Islet of Langerhans (tissue), 1 donor: ENCODE results near the gene ZNF77.
"Not testable (repeated sequence)": the region's sequence is repeated elsewhere in the genome, so short reads cannot be mapped to it uniquely, and the experiment has no call there.

Source experiments
- FAIRE-seq: peaks from one replicate; lab custom pipeline; 2011; peaks lifted over from hg19 to GRCh38; lab: Jason Lieb, UNC

The ZNF77 gene

GRCh38 chr19:2917275-2918184 is 27.2 kb downstream of the ZNF77 start:
- no peak for FAIRE-seq

- FAIRE-seq: no peak
Measured at GRCh38 chr19:2912306-2912705, 32.5 kb downstream of the ZNF77 start.

GRCh38 chr19:2906631-2907195 is 38.1 kb downstream of the ZNF77 start:
- no peak for FAIRE-seq

- no peak for FAIRE-seq
Measured at GRCh38 chr19:2905918-2906519, 38.8 kb downstream of the ZNF77 start.

DNA sequence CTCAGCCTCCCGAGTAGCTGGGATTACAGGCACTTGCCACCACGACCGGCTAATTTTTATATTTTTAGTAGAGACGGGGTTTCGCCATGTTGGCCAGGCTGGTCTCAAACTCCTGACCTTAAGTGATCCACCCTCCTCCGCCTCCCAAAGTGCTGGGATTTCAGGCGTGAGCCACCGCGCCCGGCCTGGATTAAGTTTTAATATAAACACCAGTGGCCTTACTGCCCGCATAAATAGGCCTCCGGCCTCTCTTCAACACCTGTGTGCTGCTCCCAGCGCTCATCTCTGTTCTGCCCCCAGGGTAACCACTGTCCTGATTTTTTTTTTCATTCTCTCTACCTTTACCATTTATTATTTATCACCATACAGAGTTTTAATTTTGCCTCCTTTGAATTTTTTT is 41.4 kb downstream of the ZNF77 start:
- FAIRE-seq: not testable (repeated sequence)

DNA sequence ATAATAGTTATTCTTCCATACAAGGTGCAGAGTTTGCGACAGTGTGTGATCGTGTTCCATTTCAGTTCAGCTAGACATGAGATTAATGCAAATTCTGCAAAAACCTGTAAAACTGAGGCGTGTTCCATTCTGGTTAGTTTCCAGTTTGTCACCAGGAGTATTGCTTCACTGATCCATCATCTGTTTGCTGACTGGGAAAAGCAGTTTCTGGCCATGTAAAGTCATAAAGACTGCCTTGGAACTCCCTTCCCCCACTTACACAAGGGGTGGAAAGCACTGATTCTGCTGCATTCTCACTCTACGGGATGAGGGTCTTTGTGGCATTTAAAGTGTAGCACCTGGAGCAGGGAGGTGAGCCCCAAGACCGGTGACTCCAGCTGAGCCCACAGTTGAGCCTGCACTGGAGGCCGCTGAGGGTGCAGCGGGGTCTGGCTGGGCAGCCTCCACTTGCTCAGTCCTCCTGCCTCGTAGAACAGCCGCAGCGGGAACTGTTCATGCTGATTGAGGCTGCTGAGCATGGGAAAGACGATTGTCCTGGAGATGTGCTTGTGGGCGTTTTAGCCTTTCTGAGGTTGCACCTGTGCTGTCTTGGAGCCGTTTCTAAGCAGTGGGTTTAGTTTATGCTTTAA is 42.1 kb downstream of the ZNF77 start:
- no peak for FAIRE-seq

DNA sequence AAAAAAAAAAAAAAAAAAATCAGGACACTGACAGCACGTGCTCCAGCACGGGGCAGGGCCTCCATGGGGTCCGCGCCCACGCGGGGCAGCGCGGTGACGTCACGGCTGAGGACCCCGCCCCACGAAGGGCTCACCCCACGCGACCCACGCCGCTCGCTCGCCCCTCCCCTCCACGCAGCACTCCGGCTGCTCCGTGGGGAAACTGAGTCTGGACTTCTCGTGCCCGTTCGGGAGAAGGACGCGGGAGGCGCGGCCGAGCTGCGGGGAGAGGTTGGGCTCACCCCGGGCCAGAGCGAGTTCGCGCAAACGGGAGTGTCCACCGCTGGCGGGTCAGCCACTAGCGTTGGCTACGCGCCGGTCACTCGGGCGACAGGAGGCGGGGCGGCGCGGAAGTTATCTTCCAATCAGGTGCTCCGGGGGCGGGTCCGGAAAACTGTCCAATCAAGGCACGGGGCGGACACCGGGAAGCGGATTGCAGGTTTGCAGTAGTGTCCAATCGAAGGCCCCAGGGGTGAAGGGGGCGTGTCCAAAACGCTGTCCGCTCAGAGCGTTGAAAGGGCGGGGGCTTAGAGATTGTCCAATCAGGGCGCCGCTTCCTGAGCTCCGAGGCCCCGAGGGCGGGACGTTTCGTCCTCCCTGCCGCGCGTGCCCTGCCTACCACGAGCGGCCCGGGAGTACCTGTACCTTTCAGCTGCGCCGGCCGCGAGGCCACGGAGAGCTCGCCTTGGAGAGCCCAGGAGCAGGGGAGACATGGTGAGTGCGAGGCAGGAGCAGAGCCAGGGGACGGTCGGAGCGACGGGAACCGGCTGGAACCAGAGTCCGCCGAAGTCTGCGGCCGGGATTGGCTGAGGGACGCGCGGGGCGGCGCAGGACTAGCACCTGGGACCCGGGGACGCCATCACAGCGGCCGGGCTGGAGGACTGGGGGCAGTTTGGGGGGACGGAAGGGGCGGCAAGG is 44.2 kb downstream of the ZNF77 start, which contains the start of gene ZNF57:
Gene ZNF57, plus strand, starts transcription at position 633 of the 957 bp plus-strand sequence. Its CDS starts 118 bp downstream, at position 751.
- peak; percentile 82 for FAIRE-seq

- FAIRE-seq: no peak
Measured at GRCh38 chr19:2896694-2897093, 48.1 kb downstream of the ZNF77 start.

DNA sequence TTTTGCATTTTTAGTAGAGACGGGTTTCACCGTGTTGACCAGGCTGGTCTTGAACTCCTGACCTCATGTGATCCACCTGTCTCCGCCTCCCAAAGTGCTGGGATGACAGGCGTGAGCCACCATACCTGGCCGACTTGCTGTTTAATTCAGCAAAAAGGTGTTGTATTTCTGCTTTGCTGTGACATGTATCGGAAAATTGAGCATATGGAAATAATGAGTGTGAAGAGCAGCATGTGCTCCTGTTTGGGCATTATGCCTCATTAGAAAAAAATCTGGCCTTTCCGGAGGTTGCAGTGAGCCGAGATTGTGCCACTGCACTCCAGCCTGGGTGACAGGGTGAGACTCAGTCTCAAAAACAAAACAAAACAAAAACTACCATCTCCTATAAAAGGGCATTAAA is 54.2 kb downstream of the ZNF77 start:
- not testable (repeated sequence) for FAIRE-seq

DNA sequence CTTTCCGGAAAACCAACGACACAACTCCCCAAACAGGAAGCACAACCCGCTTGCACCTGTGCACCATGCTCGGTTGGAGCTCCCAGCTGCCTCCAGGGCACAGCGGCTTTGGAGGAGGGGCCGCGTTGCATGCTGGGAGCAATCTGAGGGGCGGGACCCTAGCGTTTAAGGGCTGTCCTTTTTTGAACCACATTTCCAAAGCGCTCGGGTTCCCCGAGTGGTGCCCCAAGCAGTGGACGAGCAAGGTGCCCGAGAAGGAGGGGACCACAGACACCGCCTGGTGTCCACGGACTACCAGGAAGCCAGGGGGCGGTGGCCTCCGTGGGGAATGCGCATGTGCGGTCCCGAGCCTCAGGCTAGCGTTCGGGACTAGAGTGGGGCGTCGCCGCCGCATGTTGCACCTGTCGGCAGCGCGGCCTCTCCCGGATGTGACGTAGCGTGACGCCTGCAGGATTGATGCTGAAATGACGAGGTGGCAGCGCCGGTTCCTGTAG is 56.0 kb downstream of the ZNF77 start:
- no peak for FAIRE-seq

- peak; percentile 90 for FAIRE-seq
Measured at GRCh38 chr19:2887391-2887914, 57.3 kb downstream of the ZNF77 start.

DNA sequence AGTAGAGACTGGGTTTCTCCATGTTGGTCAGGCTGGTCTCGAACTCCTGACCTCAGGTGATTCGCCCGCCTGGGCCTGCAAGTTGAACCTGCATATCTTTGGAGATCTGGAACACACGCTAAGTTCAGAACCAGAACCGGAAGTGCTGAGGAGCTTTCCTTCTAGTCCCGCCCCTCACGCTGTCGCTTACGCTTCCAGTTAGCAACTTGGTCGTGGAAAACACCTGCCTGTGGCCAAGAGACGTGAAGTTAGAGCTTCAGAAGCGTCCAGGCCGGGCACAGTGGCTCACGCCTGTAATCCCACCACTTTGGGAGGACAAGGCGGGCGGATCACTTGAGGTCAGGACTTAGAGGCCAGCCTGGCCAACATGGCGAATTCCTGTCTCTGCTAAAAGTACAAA is 59.0 kb downstream of the ZNF77 start:
- FAIRE-seq: no peak

GRCh38 chr19:2883686-2884439 is 60.9 kb downstream of the ZNF77 start:
- FAIRE-seq: no peak
